ENCODE measurements around the gene AKNA. TPM values are rescaled to one million over a fixed set of nuclear protein-coding genes. Genes with fewer than 3 reads are reported as not detected.
A peak's percentile ranks its signal among the peaks of the same experiment; 100 is the strongest.

AKNA gene
- total and polyA plus RNA-seq, 2 experiments from 2014 or later: 6.6 to 13.8 TPM

GRCh38 chr9:114348906-114349482 lies 38.8 kb downstream of the AKNA start:
- Histone ChIP-seq H3K9me2 (replicated peaks; ENCODE audit: insufficient read depth) (no peaks in the 10 kb centered on the region), H3K79me2 (no peaks in the 10 kb centered on the region), H3K4me1 (ENCODE audit: insufficient read depth) (peaks cover 13% of the 10 kb centered on the region), H3K4me2 (peak overlapping the region; percentile 41), H3K4me3 (no peak overlapping the region), H4K20me1 (ENCODE audit: insufficient read depth, poor library complexity, severe bottlenecking) (no peaks in the 10 kb centered on the region), H3K27ac (peak overlapping the region; percentile 83), H3K9me3 (ENCODE audit: low read depth) (no peaks in the 10 kb centered on the region), H3K27me3 (no peaks in the 10 kb centered on the region), H3K36me3 (replicated peaks; ENCODE audit: insufficient read depth, low read depth) (no peaks in the 10 kb centered on the region), H2AFZ (no peak overlapping the region)
- 37% methylated on average over 9 of the region's 9 CpGs for WGBS (ENCODE audit: low lambda C conversion rate, missing lambda C conversion rate)
- TF ChIP-seq EZH2 (IDR thresholded peaks at IDR 0.05; ENCODE audit: borderline replicate concordance) (no peak), EZH2phosphoT487 (IDR thresholded peaks at IDR 0.05; ENCODE audit: low read depth, severe bottlenecking, unreplicated experiment) (no peak), CTCF (IDR thresholded peaks at IDR 0.05; ENCODE audit: poor library complexity) (no peak)
- DNase-seq (ENCODE audit: low spot score): peak; percentile 94

- Histone ChIP-seq H2AFZ (no peak overlapping the region), H3K36me3 (replicated peaks; ENCODE audit: insufficient read depth, low read depth) (no peaks in the 10 kb centered on the region), H4K20me1 (ENCODE audit: insufficient read depth, poor library complexity, severe bottlenecking) (no peaks in the 10 kb centered on the region), H3K27ac (peak overlapping the region; percentile 83), H3K4me2 (peak overlapping the region; percentile 41), H3K9me2 (replicated peaks; ENCODE audit: insufficient read depth) (no peaks in the 10 kb centered on the region), H3K4me3 (no peak overlapping the region), H3K9me3 (ENCODE audit: low read depth) (no peaks in the 10 kb centered on the region), H3K27me3 (no peaks in the 10 kb centered on the region), H3K79me2 (no peaks in the 10 kb centered on the region), H3K4me1 (ENCODE audit: insufficient read depth) (peaks cover 13% of the 10 kb centered on the region)
- no peak for DNase-seq (ENCODE audit: low spot score)
- WGBS (ENCODE audit: low lambda C conversion rate, missing lambda C conversion rate): 75% methylated on average over 12 of the region's 12 CpGs
- TF ChIP-seq EZH2 (IDR thresholded peaks at IDR 0.05; ENCODE audit: borderline replicate concordance): no peak
- TF ChIP-seq CTCF (IDR thresholded peaks at IDR 0.05; ENCODE audit: poor library complexity): no peak
- no peak for TF ChIP-seq EZH2phosphoT487 (IDR thresholded peaks at IDR 0.05; ENCODE audit: low read depth, severe bottlenecking, unreplicated experiment)
Measured at GRCh38 chr9:114348261-114348905, 39.4 kb downstream of the AKNA start.

GRCh38 chr9:114347675-114348074 lies 40.1 kb downstream of the AKNA start:
- H3K9me2 ChIP-seq (replicated peaks; ENCODE audit: insufficient read depth): no peaks in the 10 kb centered on the region
- peaks cover 13% of the 10 kb centered on the region for H3K4me1 ChIP-seq (ENCODE audit: insufficient read depth)
- H4K20me1 ChIP-seq (ENCODE audit: insufficient read depth, poor library complexity, severe bottlenecking): no peaks in the 10 kb centered on the region
- no peak overlapping the region for H3K4me3 ChIP-seq
- no peaks in the 10 kb centered on the region for H3K36me3 ChIP-seq (replicated peaks; ENCODE audit: insufficient read depth, low read depth)
- no peak overlapping the region for H3K27ac ChIP-seq
- no peak for TF ChIP-seq EZH2phosphoT487 (IDR thresholded peaks at IDR 0.05; ENCODE audit: low read depth, severe bottlenecking, unreplicated experiment)
- TF ChIP-seq CTCF (IDR thresholded peaks at IDR 0.05; ENCODE audit: poor library complexity): no peak
- no peak for TF ChIP-seq EZH2 (IDR thresholded peaks at IDR 0.05; ENCODE audit: borderline replicate concordance)
- no peaks in the 10 kb centered on the region for H3K9me3 ChIP-seq (ENCODE audit: low read depth)
- no peaks in the 10 kb centered on the region for H3K27me3 ChIP-seq
- no peaks in the 10 kb centered on the region for H3K79me2 ChIP-seq
- WGBS (ENCODE audit: low lambda C conversion rate, missing lambda C conversion rate): 92% methylated on average over 15 of the region's 15 CpGs
- no peak overlapping the region for H2AFZ ChIP-seq
- no peak for DNase-seq (ENCODE audit: low spot score)
- H3K4me2 ChIP-seq: no peak overlapping the region

Data from hepatocyte (in vitro differentiated cells).